OCI-LY3 (cell line): ENCODE data around the gene WDFY4.

Source experiments
- H2AFZ ChIP-seq: fragments of 200-600, 300-600 bp; shearing (Covaris generic); 2 replicates; pipeline ENCODE4 v1.6.0; 2014; ENCODE audit warnings: antibody characterized with exemption, low read depth, low read length
- H3K27ac ChIP-seq: fragments of 200-600, 300-600 bp; sonication (generic); 2 replicates; pipeline ENCODE4 v1.5.1; 2014; ENCODE audit warnings: mild to moderate bottlenecking, low read length, moderate library complexity, mixed read lengths
- H3K27me3 ChIP-seq: fragments of 200-600, 300-600 bp; sonication (generic); 2 replicates; pipeline ENCODE4 v1.6.1; 2014; ENCODE audit warnings: low read depth, low read length, mixed read lengths
- H3K36me3 ChIP-seq: fragments of 200-600, 300-600 bp; sonication (generic); replicated peaks from 2 replicates; pipeline ENCODE3; 2014; ENCODE audit warnings: low read depth, low read length, mixed read lengths
- H3K4me1 ChIP-seq: fragments of 300-600, 200-600 bp; sonication (generic); 2 replicates; pipeline ENCODE4 v1.6.1; 2014; ENCODE audit warnings: low read length, mixed read lengths
- H3K4me2 ChIP-seq: fragments of 200-600, 300-600 bp; sonication (generic); 2 replicates; pipeline ENCODE4 v1.6.1; 2014; ENCODE audit warnings: low read length, mixed read lengths
- H3K4me3 ChIP-seq: fragments of 300-600, 200-600 bp; sonication (generic); 2 replicates; pipeline ENCODE4 v1.5.1; 2014; ENCODE audit warnings: antibody characterized with exemption, mild to moderate bottlenecking, low read length, moderate library complexity
- H3K79me2 ChIP-seq: fragments of 300-600, 200-600 bp; shearing (Covaris generic); 2 replicates; pipeline ENCODE4 v1.6.1; 2014; ENCODE audit warnings: mild to moderate bottlenecking, low read length, mixed read lengths
- H3K9ac ChIP-seq: fragments of 300-600, 200-600 bp; shearing (Covaris generic); 2 replicates; pipeline ENCODE4 v1.6.0; 2014; ENCODE audit warnings: mild to moderate bottlenecking, low read length, moderate library complexity
- H3K9me3 ChIP-seq: fragments of 200-600, 300-600 bp; shearing (Covaris generic); 2 replicates; pipeline ENCODE4 v1.6.1; 2014; ENCODE audit warnings: low read length, mixed read lengths; ENCODE audit not compliant: insufficient read depth
- H4K20me1 ChIP-seq: fragments of 200-600, 300-600 bp; sonication (generic); 2 replicates; pipeline ENCODE4 v1.6.1; 2016; ENCODE audit warnings: low read length, mixed read lengths; ENCODE audit not compliant: insufficient read depth
- CTCF ChIP-seq: fragments of 200-600, 300-600 bp; sonication (generic); IDR thresholded peaks from 2 replicates; pipeline ENCODE4 v1.5.1; 2014; ENCODE audit warnings: antibody characterized with exemption, low read length, low read depth
- EZH2phosphoT487 ChIP-seq: fragments of 200-600 bp; shearing (Covaris generic); IDR thresholded peaks from 2 replicates; pipeline ENCODE4 v1.6.1; 2018; ENCODE audit warnings: antibody characterized with exemption, mixed run types, low read depth

Gene WDFY4

DNA sequence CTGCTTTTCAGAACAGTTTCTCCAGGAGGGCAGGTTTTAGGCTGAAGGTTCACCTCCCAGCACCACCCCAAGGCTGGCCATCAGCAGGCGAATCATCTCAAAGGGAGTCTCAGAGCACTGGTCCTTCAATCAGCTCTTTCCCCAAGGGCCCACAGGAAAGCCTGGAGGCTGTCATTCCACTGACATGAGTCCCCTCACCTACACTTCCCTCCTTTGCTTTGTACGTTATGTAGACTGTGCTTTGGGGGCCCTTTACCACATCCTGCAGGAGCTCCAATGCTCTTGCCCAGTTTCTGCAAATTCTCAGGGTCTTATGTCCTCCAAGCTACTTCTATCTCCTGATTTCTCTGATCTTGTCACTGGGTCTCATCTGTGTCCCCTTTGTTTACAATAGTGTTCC, 15.4 kb downstream of the WDFY4 start:
- Histone ChIP-seq H4K20me1 (peaks cover 95% of the 10 kb centered on the region), H2AFZ (no peak overlapping the region), H3K79me2 (peaks cover 100% of the 10 kb centered on the region), H3K4me1 (peaks cover 99% of the 10 kb centered on the region), H3K4me3 (no peak overlapping the region), H3K27me3 (no peaks in the 10 kb centered on the region), H3K9me3 (no peaks in the 10 kb centered on the region), H3K36me3 (peaks cover 38% of the 10 kb centered on the region), H3K9ac (peak overlapping the region; percentile 38; the same call in 1 of the 2 replicates), H3K4me2 (peak overlapping the region; percentile 16; the same call in 1 of the 2 replicates), H3K27ac (peak overlapping the region; percentile 65)
- TF ChIP-seq CTCF = no peak
- TF ChIP-seq EZH2phosphoT487 = no peak

- Histone ChIP-seq H2AFZ (no peak overlapping the region), H3K27me3 (no peaks in the 10 kb centered on the region), H3K9ac (no peak overlapping the region), H3K9me3 (no peaks in the 10 kb centered on the region), H4K20me1 (peaks cover 93% of the 10 kb centered on the region), H3K4me3 (no peak overlapping the region), H3K36me3 (peaks cover 38% of the 10 kb centered on the region), H3K79me2 (peaks cover 100% of the 10 kb centered on the region), H3K4me1 (peaks cover 99% of the 10 kb centered on the region), H3K27ac (peak overlapping the region; percentile 65), H3K4me2 (peak overlapping the region; percentile 16; the same call in 1 of the 2 replicates)
- TF ChIP-seq CTCF (no peak), EZH2phosphoT487 (no peak)
Observed at GRCh38 chr10:48700493-48700892, 15.8 kb downstream of the WDFY4 start.

GRCh38 chr10:48701139-48701901, 16.6 kb downstream of the WDFY4 start:
- Histone ChIP-seq H4K20me1 (peaks cover 92% of the 10 kb centered on the region), H3K9ac (peak overlapping the region; percentile 27; the same call in 1 of the 2 replicates), H3K4me1 (peaks cover 99% of the 10 kb centered on the region), H3K79me2 (peaks cover 100% of the 10 kb centered on the region), H2AFZ (no peak overlapping the region), H3K4me2 (peak overlapping the region; percentile 30), H3K36me3 (peaks cover 38% of the 10 kb centered on the region), H3K9me3 (no peaks in the 10 kb centered on the region), H3K27ac (peak overlapping the region; percentile 94), H3K27me3 (no peaks in the 10 kb centered on the region), H3K4me3 (no peak overlapping the region)
- TF ChIP-seq CTCF = peak; percentile 47
- no peak for TF ChIP-seq EZH2phosphoT487

DNA sequence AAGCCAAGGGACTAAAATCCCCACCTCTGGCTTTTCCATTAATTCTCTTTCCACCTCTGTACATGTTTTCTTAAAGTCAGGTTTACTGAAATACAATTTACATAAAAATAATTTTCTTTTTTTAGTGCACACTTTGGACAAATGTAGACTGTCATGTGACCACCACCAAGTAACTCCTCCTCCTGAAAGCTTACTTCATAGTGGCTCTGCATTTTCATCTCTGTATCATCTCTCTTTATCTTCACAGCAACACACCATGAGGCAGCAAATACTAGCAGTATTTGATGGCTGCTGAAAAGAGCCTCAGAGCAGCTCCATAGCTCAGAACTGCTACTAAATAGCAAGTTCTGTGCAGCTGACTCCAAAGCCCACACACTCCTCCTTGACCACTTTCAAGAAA, 17.3 kb downstream of the WDFY4 start:
- H3K4me3 ChIP-seq = no peak overlapping the region
- no peak for TF ChIP-seq EZH2phosphoT487
- no peak for TF ChIP-seq CTCF
- H4K20me1 ChIP-seq = peaks cover 92% of the 10 kb centered on the region
- H3K9me3 ChIP-seq = no peaks in the 10 kb centered on the region
- peaks cover 38% of the 10 kb centered on the region for H3K36me3 ChIP-seq
- peak overlapping the region; percentile 94 for H3K27ac ChIP-seq
- H3K79me2 ChIP-seq = peaks cover 100% of the 10 kb centered on the region
- peak overlapping the region; percentile 27; the same call in 1 of the 2 replicates for H3K9ac ChIP-seq
- peaks cover 99% of the 10 kb centered on the region for H3K4me1 ChIP-seq
- H3K4me2 ChIP-seq = peak overlapping the region; percentile 79
- H2AFZ ChIP-seq = no peak overlapping the region
- H3K27me3 ChIP-seq = no peaks in the 10 kb centered on the region
